Liver (tissue), 3 donors: Measurements from ENCODE around the gene PTPRS.

Source experiments
- CTCF ChIP-seq: fragments of 150-350 bp; IDR thresholded peaks from 2 replicates; pipeline ENCODE4 v1.5.1; 2017; ENCODE audit warnings: improper control_type of control experiment, low read depth, low read length; ENCODE audit not compliant: missing input control
- FOXA2 ChIP-seq: IDR thresholded peaks from 2 replicates; pipeline ENCODE4 v1.6.1; 2016; ENCODE audit warnings: antibody characterized with exemption
- RAD21 ChIP-seq, 2 donors: IDR thresholded peaks; 2 replicates each; pipeline ENCODE4 v1.6.1; 2016; ENCODE audit warnings: antibody characterized with exemption in 2 of 2, mild to moderate bottlenecking in 2 of 2
- RXRA ChIP-seq, 2 donors: IDR thresholded peaks; 2 replicates each; pipeline ENCODE4 v1.6.1; 2017 to 2018; ENCODE audit warnings: antibody characterized with exemption in 2 of 2, mild to moderate bottlenecking in 1 of 2
- SP1 ChIP-seq: IDR thresholded peaks from 2 replicates; pipeline ENCODE4 v1.6.1; 2018; ENCODE audit warnings: antibody characterized with exemption, mild to moderate bottlenecking
- TF ChIP-seq, protein P1 (sequence below): IDR thresholded peaks from 2 replicates; pipeline ENCODE4 v1.6.1; 2016; ENCODE audit warnings: antibody characterized with exemption, mild to moderate bottlenecking
- donor health status: healthy.
- donor health status: healthy.

DNA sequence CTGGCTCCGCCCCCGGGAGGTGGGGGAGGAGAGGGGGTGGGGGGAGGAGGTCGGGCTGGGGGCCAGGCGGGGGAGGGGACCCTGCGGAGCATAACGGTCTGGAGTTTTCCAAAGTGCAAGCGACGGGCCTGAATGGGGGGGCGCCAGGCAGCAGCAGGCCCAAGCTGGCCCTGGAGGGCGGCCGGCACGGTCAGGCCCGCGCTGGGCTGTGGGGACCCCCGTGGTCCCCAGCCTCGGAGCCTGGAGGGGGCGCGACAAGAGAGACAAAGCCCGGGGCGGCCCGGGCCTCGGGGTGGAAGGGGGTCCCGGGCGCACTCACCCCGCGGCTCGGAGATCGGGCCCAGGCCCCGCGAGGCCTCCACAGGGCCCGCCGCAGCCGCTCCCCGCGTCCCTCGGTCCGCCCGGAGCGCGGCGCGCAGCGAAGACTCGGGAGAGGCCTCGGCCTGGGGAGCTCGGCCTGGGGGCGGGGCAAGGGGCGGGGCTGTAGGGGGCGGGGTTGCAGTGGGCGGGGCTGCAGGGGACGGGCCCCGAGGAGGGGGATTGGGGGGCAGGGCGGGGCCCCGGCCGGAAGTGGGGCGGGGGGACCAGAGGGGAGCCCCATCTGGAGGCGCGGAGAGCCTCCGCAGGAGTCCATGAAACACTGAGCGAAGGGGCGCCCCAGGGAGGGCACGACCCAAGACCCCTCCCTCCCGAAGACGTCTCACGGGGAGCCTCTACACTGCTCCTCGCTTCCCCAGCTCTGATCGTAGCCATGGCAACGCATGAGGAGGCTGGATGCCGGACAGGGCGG is 47.6 kb downstream of the PTPRS start:
- no peak for TF ChIP-seq CTCF
- TF ChIP-seq RAD21 (IDR thresholded peaks at IDR 0.05) = no peak
- no peak for TF ChIP-seq FOXA2
- TF ChIP-seq, protein P1, sequence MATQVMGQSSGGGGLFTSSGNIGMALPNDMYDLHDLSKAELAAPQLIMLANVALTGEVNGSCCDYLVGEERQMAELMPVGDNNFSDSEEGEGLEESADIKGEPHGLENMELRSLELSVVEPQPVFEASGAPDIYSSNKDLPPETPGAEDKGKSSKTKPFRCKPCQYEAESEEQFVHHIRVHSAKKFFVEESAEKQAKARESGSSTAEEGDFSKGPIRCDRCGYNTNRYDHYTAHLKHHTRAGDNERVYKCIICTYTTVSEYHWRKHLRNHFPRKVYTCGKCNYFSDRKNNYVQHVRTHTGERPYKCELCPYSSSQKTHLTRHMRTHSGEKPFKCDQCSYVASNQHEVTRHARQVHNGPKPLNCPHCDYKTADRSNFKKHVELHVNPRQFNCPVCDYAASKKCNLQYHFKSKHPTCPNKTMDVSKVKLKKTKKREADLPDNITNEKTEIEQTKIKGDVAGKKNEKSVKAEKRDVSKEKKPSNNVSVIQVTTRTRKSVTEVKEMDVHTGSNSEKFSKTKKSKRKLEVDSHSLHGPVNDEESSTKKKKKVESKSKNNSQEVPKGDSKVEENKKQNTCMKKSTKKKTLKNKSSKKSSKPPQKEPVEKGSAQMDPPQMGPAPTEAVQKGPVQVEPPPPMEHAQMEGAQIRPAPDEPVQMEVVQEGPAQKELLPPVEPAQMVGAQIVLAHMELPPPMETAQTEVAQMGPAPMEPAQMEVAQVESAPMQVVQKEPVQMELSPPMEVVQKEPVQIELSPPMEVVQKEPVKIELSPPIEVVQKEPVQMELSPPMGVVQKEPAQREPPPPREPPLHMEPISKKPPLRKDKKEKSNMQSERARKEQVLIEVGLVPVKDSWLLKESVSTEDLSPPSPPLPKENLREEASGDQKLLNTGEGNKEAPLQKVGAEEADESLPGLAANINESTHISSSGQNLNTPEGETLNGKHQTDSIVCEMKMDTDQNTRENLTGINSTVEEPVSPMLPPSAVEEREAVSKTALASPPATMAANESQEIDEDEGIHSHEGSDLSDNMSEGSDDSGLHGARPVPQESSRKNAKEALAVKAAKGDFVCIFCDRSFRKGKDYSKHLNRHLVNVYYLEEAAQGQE = no peak
- no peak for TF ChIP-seq RXRA (IDR thresholded peaks at IDR 0.05)
- TF ChIP-seq SP1 = no peak
